Fibroblast of skin of right quadriceps (primary cell): ENCODE data around the gene RAB3IL1.
"Not testable (repeated sequence)": the region's sequence is repeated elsewhere in the genome, so short reads cannot be mapped to it uniquely, and the experiment has no call there.

ENCODE experiments used
- DNase-seq: peaks from one replicate; pipeline ENCODE4 v3.0.0-alpha.2; 2013

Gene RAB3IL1

GRCh38 chr11:61917334-61918109 is at the start of gene RAB3IL1:
RAB3IL1 (minus strand) TSS chr11:61917566; CDS start chr11:61917367, 199 bp downstream.
- DNase-seq = peak; percentile 57

- DNase-seq = no peak
Measured at GRCh38 chr11:61966734-61967115, 49.4 kb upstream of the RAB3IL1 start.

GRCh38 chr11:61964666-61965271 is 47.4 kb upstream of the RAB3IL1 start:
- DNase-seq = not testable (repeated sequence)

- no peak for DNase-seq
Measured at GRCh38 chr11:61964058-61964665, 46.8 kb upstream of the RAB3IL1 start.

GRCh38 chr11:61963282-61964057 is 46.1 kb upstream of the RAB3IL1 start:
- no peak for DNase-seq

GRCh38 chr11:61963016-61963281 is 45.6 kb upstream of the RAB3IL1 start:
- DNase-seq = no peak

GRCh38 chr11:61962213-61963015 is 45.0 kb upstream of the RAB3IL1 start:
- no peak for DNase-seq

GRCh38 chr11:61961570-61962212 is 44.3 kb upstream of the RAB3IL1 start:
- no peak for DNase-seq

- DNase-seq = no peak
Measured at GRCh38 chr11:61960532-61960931, 43.2 kb upstream of the RAB3IL1 start.

GRCh38 chr11:61959678-61960077 is 42.3 kb upstream of the RAB3IL1 start:
- DNase-seq = no peak

GRCh38 chr11:61959114-61959513 is 41.7 kb upstream of the RAB3IL1 start:
- DNase-seq = no peak

- DNase-seq = no peak
Measured at GRCh38 chr11:61958590-61958989, 41.2 kb upstream of the RAB3IL1 start.

- no peak for DNase-seq
Measured at GRCh38 chr11:61957021-61957770, 39.8 kb upstream of the RAB3IL1 start.

GRCh38 chr11:61956191-61957020 is 39.0 kb upstream of the RAB3IL1 start:
- no peak for DNase-seq

GRCh38 chr11:61955422-61956135 is 38.2 kb upstream of the RAB3IL1 start:
- DNase-seq = no peak

- peak; percentile 85 for DNase-seq
Measured at GRCh38 chr11:61954851-61955421, 37.6 kb upstream of the RAB3IL1 start.

GRCh38 chr11:61954106-61954850 is 36.9 kb upstream of the RAB3IL1 start:
- DNase-seq = peak; percentile 82

- DNase-seq = not testable (repeated sequence)
Measured at GRCh38 chr11:61953632-61954031, 36.3 kb upstream of the RAB3IL1 start.

- no peak for DNase-seq
Measured at GRCh38 chr11:61952882-61953281, 35.5 kb upstream of the RAB3IL1 start.
